Measurements from ENCODE around the gene SPAG16.

Gene SPAG16

GRCh38 chr2:213411582-213412289 is 127.5 kb downstream of the SPAG16 start:
- DNase-seq, result no peak

GRCh38 chr2:213415093-213415492 is 130.8 kb downstream of the SPAG16 start:
- DNase-seq, result no peak

GRCh38 chr2:213416832-213417231 is 132.6 kb downstream of the SPAG16 start:
- no peak for DNase-seq

GRCh38 chr2:213419980-213420379 is 135.7 kb downstream of the SPAG16 start:
- no peak for DNase-seq

GRCh38 chr2:213420828-213421385 is 136.6 kb downstream of the SPAG16 start:
- no peak for DNase-seq

- no peak for DNase-seq
These were observed 137.9 kb downstream of the SPAG16 start for GRCh38 chr2:213422211-213422610.

GRCh38 chr2:213425618-213426017 is 141.4 kb downstream of the SPAG16 start:
- DNase-seq, result no peak

- no peak for DNase-seq
These were observed 145.3 kb downstream of the SPAG16 start for GRCh38 chr2:213429516-213429915.

- DNase-seq, result no peak
These were observed 159.7 kb downstream of the SPAG16 start for GRCh38 chr2:213443921-213444320.

- no peak for DNase-seq
These were observed 167.4 kb downstream of the SPAG16 start for GRCh38 chr2:213451542-213452239.

- no peak for DNase-seq
These were observed 171.2 kb downstream of the SPAG16 start for GRCh38 chr2:213455316-213456008.

- no peak for DNase-seq
These were observed 191.2 kb downstream of the SPAG16 start for GRCh38 chr2:213475433-213475832.

GRCh38 chr2:213476641-213477040 is 192.4 kb downstream of the SPAG16 start:
- no peak for DNase-seq

- no peak for DNase-seq
These were observed 205.8 kb downstream of the SPAG16 start for GRCh38 chr2:213490087-213490486.

- DNase-seq, result no peak
These were observed 207.1 kb downstream of the SPAG16 start for GRCh38 chr2:213491376-213491775.

GRCh38 chr2:213496226-213496625 is 212.0 kb downstream of the SPAG16 start:
- DNase-seq, result no peak

- DNase-seq, result no peak
These were observed 216.6 kb downstream of the SPAG16 start for GRCh38 chr2:213500881-213501280.

- no peak for DNase-seq
These were observed 239.9 kb downstream of the SPAG16 start for GRCh38 chr2:213524164-213524563.

GRCh38 chr2:213537579-213537978 is 253.3 kb downstream of the SPAG16 start:
- no peak for DNase-seq

- no peak for DNase-seq
These were observed 260.7 kb downstream of the SPAG16 start for GRCh38 chr2:213544940-213545339.

GRCh38 chr2:213545481-213545880 is 261.2 kb downstream of the SPAG16 start:
- DNase-seq, result no peak

- no peak for DNase-seq
These were observed 261.8 kb downstream of the SPAG16 start for GRCh38 chr2:213545964-213546475.

GRCh38 chr2:213551526-213551925 is 267.3 kb downstream of the SPAG16 start:
- DNase-seq, result no peak
